H9 (cell line): ENCODE results near the gene PRPF6. TPM values are rescaled to one million over a fixed set of nuclear protein-coding genes. Genes with fewer than 3 reads are reported as not detected.

ENCODE experiments used
- DNase-seq: peaks from one replicate; pipeline ENCODE4 v3.0.0-alpha.2; 2017
- H2AFZ ChIP-seq: one replicate; pipeline ENCODE4 v1.6.1; 2013; ENCODE audit warnings: mild to moderate bottlenecking, low read length, control low read depth, moderate library complexity
- H2AK5ac ChIP-seq: 2 replicates; pipeline ENCODE4 v1.6.1; 2013; ENCODE audit warnings: low read length, control low read depth, mixed read lengths; ENCODE audit not compliant: insufficient read length
- H2BK120ac ChIP-seq: one replicate; pipeline ENCODE4 v1.6.1; 2013; ENCODE audit warnings: low read depth, mild to moderate bottlenecking, low read length, control low read depth, inconsistent platforms; ENCODE audit not compliant: poor library complexity, severe bottlenecking
- H2BK12ac ChIP-seq: 2 replicates; pipeline ENCODE4 v1.6.1; 2013; ENCODE audit warnings: low read length, control low read depth, mixed read lengths, low read depth; ENCODE audit not compliant: insufficient read length
- H2BK15ac ChIP-seq: 2 replicates; pipeline ENCODE4 v1.6.1; 2013; ENCODE audit warnings: low read depth, low read length, control low read depth
- H2BK20ac ChIP-seq: one replicate; pipeline ENCODE4 v1.6.1; 2013; ENCODE audit warnings: low read depth, mild to moderate bottlenecking, low read length, control low read depth, inconsistent platforms; ENCODE audit not compliant: poor library complexity, severe bottlenecking
- H2BK5ac ChIP-seq: 2 replicates; pipeline ENCODE4 v1.6.1; 2013; ENCODE audit warnings: low read length, control low read depth, mixed read lengths; ENCODE audit not compliant: insufficient read length
- H3K14ac ChIP-seq: 2 replicates; pipeline ENCODE4 v1.6.1; 2013; ENCODE audit warnings: low read length, control low read depth; ENCODE audit not compliant: insufficient read depth
- H3K18ac ChIP-seq: 2 replicates; pipeline ENCODE4 v1.6.1; 2013; ENCODE audit warnings: low read depth, mild to moderate bottlenecking, mixed read lengths, low read length, control low read depth; ENCODE audit not compliant: insufficient read length
- H3K23ac ChIP-seq: 2 replicates; pipeline ENCODE4 v1.6.1; 2013; ENCODE audit warnings: low read length, control low read depth, mixed read lengths, low read depth; ENCODE audit not compliant: insufficient read length
- H3K23me2 ChIP-seq: 2 replicates; pipeline ENCODE4 v1.6.1; 2013; ENCODE audit warnings: low read depth, mild to moderate bottlenecking, mixed read lengths, low read length, control low read depth; ENCODE audit not compliant: insufficient read length, poor library complexity, severe bottlenecking
- H3K27ac ChIP-seq: 2 replicates; pipeline ENCODE4 v1.5.1; 2013; ENCODE audit warnings: low read length, control low read depth, mixed read lengths, low read depth; ENCODE audit not compliant: insufficient read length
- H3K27me3 ChIP-seq: 2 replicates; pipeline ENCODE4 v1.6.1; 2013; ENCODE audit warnings: low read length, control low read depth, inconsistent platforms; ENCODE audit not compliant: insufficient read depth
- H3K4ac ChIP-seq: 2 replicates; pipeline ENCODE4 v1.6.1; 2013; ENCODE audit warnings: low read depth, mild to moderate bottlenecking, control low read depth, inconsistent platforms, low read length, moderate library complexity
- H3K4me1 ChIP-seq: 2 replicates; pipeline ENCODE4 v1.6.1; 2013; ENCODE audit warnings: low read length, control low read depth, inconsistent platforms; ENCODE audit not compliant: insufficient read depth
- H3K4me2 ChIP-seq: 2 replicates; pipeline ENCODE4 v1.6.1; 2013; ENCODE audit warnings: low read length, control low read depth, mixed read lengths; ENCODE audit not compliant: insufficient read length, insufficient read depth
- H3K56ac ChIP-seq: 2 replicates; pipeline ENCODE4 v1.6.1; 2013; ENCODE audit warnings: low read depth, mild to moderate bottlenecking, mixed read lengths, low read length, control low read depth; ENCODE audit not compliant: insufficient read length
- H3K79me1 ChIP-seq: 2 replicates; pipeline ENCODE4 v1.6.1; 2013; ENCODE audit warnings: low read depth, mild to moderate bottlenecking, moderate library complexity, low read length, control low read depth, inconsistent platforms; ENCODE audit not compliant: insufficient read depth, poor library complexity, severe bottlenecking
- H3K79me2 ChIP-seq: 2 replicates; pipeline ENCODE4 v1.6.1; 2013; ENCODE audit warnings: low read length, control low read depth, inconsistent platforms; ENCODE audit not compliant: insufficient read depth
- H3K9ac ChIP-seq: 2 replicates; pipeline ENCODE4 v1.6.1; 2013; ENCODE audit warnings: low read length, control low read depth, mixed read lengths; ENCODE audit not compliant: insufficient read length; ENCODE audit errors: extremely low read depth
- H3K9me3 ChIP-seq: one replicate; pipeline ENCODE4 v1.6.1; 2013; ENCODE audit warnings: low read depth, low read length, inconsistent platforms; ENCODE audit not compliant: control insufficient read depth
- H3T11ph ChIP-seq: one replicate; pipeline ENCODE4 v1.6.1; 2013; ENCODE audit warnings: mild to moderate bottlenecking, low read length, control low read depth, inconsistent platforms
- H4K20me1 ChIP-seq: one replicate; pipeline ENCODE4 v1.6.1; 2013; ENCODE audit not compliant: control insufficient read depth, insufficient read length, insufficient read depth
- H4K5ac ChIP-seq: 2 replicates; pipeline ENCODE4 v1.6.1; 2013; ENCODE audit warnings: low read depth, mild to moderate bottlenecking, mixed read lengths, low read length, control low read depth; ENCODE audit not compliant: insufficient read length
- H4K8ac ChIP-seq: replicated peaks from 2 replicates; pipeline ENCODE4 v1.6.1; 2013; ENCODE audit warnings: low read length, control low read depth, mixed read lengths, low read depth; ENCODE audit not compliant: insufficient read length
- H4K91ac ChIP-seq: 2 replicates; pipeline ENCODE4 v1.6.1; 2013; ENCODE audit warnings: low read depth, mild to moderate bottlenecking, moderate library complexity, mixed read lengths, low read length, control low read depth; ENCODE audit not compliant: insufficient read length
- H3K27ac Mint-ChIP-seq, 3 experiments: 2 replicates in 2 of 3; 3 replicates in 1 of 3; pipeline ENCODE4 v1.8.0; 2020 to 2021; ENCODE audit warnings: mixed read lengths in 3 of 3, mild to moderate bottlenecking in 1 of 3, moderate library complexity in 1 of 3
- H3K27me3 Mint-ChIP-seq: 2 replicates; pipeline ENCODE4 v1.8.0; 2021; ENCODE audit warnings: low read depth, mild to moderate bottlenecking, moderate library complexity, mixed read lengths
- H3K36me3 Mint-ChIP-seq, 3 experiments: 2 replicates in 2 of 3; 3 replicates in 1 of 3; pipeline ENCODE4 v1.8.0; 2020 to 2021; ENCODE audit warnings: low read depth in 3 of 3, mixed read lengths in 3 of 3; ENCODE audit not compliant: insufficient read depth in 1 of 3
- H3K4me1 Mint-ChIP-seq, 2 experiments: 2 replicates each; pipeline ENCODE4 v1.8.0; 2020; ENCODE audit warnings: mixed read lengths in 2 of 2
- H3K4me3 Mint-ChIP-seq, 2 experiments: 2 replicates in 1 of 2; 3 replicates in 1 of 2; pipeline ENCODE4 v1.8.0; 2020 to 2021; ENCODE audit warnings: mild to moderate bottlenecking in 2 of 2, mixed read lengths in 2 of 2, moderate library complexity in 1 of 2
- H3K9me3 Mint-ChIP-seq, 2 experiments: 2 replicates in 1 of 2; 3 replicates in 1 of 2; pipeline ENCODE4 v1.8.0; 2020; ENCODE audit warnings: mild to moderate bottlenecking in 2 of 2, mixed read lengths in 2 of 2, moderate library complexity in 1 of 2
- WGBS: extraction: QIAGEN DNeasy Blood & Tissue Kit; methylation state at CpG from one replicate; pipeline ENCODE4 v1.1.7; 2013; ENCODE audit warnings: missing lambda C conversion rate, low lambda C conversion rate, mixed read lengths; ENCODE audit not compliant: insufficient read length; ENCODE audit errors: extremely low coverage; 5-methylcytosine and 5-hydroxymethylcytosine counted together
- total RNA-seq: library from RNA; stranded (reverse); gene quantifications from 2 replicates; pipeline ENCODE4 v1.2.1, GENCODE V29; 2021
- TF ChIP-seq, protein P1 (sequence below): fragments of 200-600 bp; sonication (generic); conservative IDR thresholded peaks from 3 replicates; pipeline ENCODE4 v1.8.0; 2021; ENCODE audit warnings: antibody characterized with exemption, mild to moderate bottlenecking

Gene PRPF6
- total RNA-seq, 1 experiment from 2014 or later, result 87.9 TPM

DNA sequence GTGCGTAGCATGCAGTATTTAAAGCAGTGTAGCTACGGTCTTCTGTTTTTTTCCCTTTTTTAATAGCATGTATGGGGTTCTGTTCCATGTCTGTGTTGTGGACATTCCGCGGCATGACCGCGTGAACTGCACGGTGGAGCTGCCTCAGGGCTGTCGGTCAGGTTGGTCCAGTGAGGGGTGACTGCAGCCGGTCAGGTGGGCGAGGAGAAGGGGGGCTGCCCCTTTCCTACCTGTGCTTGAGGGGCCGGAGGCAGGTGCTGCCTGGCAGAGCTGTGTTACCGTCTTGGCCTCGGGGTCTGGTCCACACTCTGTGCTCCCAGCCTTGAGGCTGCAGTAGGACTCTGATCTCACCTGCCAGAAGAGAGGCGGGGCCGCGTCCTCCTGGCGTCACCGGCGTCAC lies 49.2 kb upstream of the PRPF6 start:
- Histone ChIP-seq H2BK15ac (no peak overlapping the region), H2AK5ac (no peak overlapping the region), H3K27me3 (no peaks in the 10 kb centered on the region), H2BK20ac (no peak overlapping the region), H4K8ac (no peak overlapping the region), H3K23me2 (no peaks in the 10 kb centered on the region), H2BK120ac (no peak overlapping the region), H3K18ac (no peak overlapping the region), H3K9me3 (no peaks in the 10 kb centered on the region), H3K4ac (no peak overlapping the region), H3K56ac (no peak overlapping the region), H3T11ph (no peak overlapping the region), H3K9ac (no peak overlapping the region), H4K20me1 (no peaks in the 10 kb centered on the region), H3K79me2 (0 out of 2 replicates have a peak, but pooled peaks cover 4% of the 10 kb centered on the region), H2BK5ac (no peak overlapping the region), H4K91ac (no peak overlapping the region), H2AFZ (no peak overlapping the region), H3K14ac (no peak overlapping the region), H2BK12ac (no peak overlapping the region), H3K4me1 (no peaks in the 10 kb centered on the region), H3K23ac (no peak overlapping the region), H3K27ac (no peak overlapping the region), H3K79me1 (no peaks in the 10 kb centered on the region), H3K4me2 (no peak overlapping the region), H4K5ac (no peak overlapping the region)
- no peak overlapping the region; a peak in 1 of 7 replicates for H3K27ac Mint-ChIP-seq
- no peaks in the 10 kb centered on the region for H3K27me3 Mint-ChIP-seq
- no peak for DNase-seq
- H3K9me3 Mint-ChIP-seq, result no peaks in the 10 kb centered on the region
- TF ChIP-seq, protein P1, sequence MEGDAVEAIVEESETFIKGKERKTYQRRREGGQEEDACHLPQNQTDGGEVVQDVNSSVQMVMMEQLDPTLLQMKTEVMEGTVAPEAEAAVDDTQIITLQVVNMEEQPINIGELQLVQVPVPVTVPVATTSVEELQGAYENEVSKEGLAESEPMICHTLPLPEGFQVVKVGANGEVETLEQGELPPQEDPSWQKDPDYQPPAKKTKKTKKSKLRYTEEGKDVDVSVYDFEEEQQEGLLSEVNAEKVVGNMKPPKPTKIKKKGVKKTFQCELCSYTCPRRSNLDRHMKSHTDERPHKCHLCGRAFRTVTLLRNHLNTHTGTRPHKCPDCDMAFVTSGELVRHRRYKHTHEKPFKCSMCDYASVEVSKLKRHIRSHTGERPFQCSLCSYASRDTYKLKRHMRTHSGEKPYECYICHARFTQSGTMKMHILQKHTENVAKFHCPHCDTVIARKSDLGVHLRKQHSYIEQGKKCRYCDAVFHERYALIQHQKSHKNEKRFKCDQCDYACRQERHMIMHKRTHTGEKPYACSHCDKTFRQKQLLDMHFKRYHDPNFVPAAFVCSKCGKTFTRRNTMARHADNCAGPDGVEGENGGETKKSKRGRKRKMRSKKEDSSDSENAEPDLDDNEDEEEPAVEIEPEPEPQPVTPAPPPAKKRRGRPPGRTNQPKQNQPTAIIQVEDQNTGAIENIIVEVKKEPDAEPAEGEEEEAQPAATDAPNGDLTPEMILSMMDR, result no peak
- no CpG with 5 or more reads among the region's 19 CpGs for WGBS
- no peaks in the 10 kb centered on the region for H3K4me1 Mint-ChIP-seq
- no peak overlapping the region for H3K4me3 Mint-ChIP-seq
- H3K36me3 Mint-ChIP-seq, result peaks cover 35 to 68% (median 68%) of the 10 kb centered on the region in 3 experiments
